AG04450 (cell line): Measurements from ENCODE around the gene IQGAP3. TPM values are rescaled to one million over a fixed set of nuclear protein-coding genes. Genes with fewer than 3 reads are reported as not detected.

Experiments used
- CTCF ChIA-PET: fragments of 300-600, 350-600 bp; formaldehyde crosslinking; extraction: SDS; loops from one replicate; lab custom pipeline; 2022; ENCODE audit warnings: antibody characterized with exemption, inconsistent platforms; lab: Charles Lee
- POLR2A ChIA-PET: fragments of 350-600 bp; formaldehyde crosslinking; extraction: SDS; loops from one replicate; lab custom pipeline; 2021; ENCODE audit warnings: antibody characterized with exemption, inconsistent platforms; lab: Yijun Ruan, JAX
- DNase-seq: peaks from one replicate; pipeline ENCODE4 v3.0.0-alpha.2; 2011; ENCODE audit warnings: low read depth, low spot score
- H3K27ac ChIP-seq: one replicate; pipeline ENCODE4 v1.5.1; 2012; ENCODE audit warnings: low read depth, low read length, control low read depth
- H3K27me3 ChIP-seq: one replicate; pipeline ENCODE4 v1.6.0; 2012; ENCODE audit warnings: low read length; ENCODE audit not compliant: control insufficient read depth, insufficient read depth
- H3K4me3 ChIP-seq: 2 replicates; pipeline ENCODE4 v1.5.1; 2011; ENCODE audit warnings: mild to moderate bottlenecking, low read depth, low read length, control low read depth
- H3K9me3 ChIP-seq: 2 replicates; pipeline ENCODE4 v1.5.1; 2012; ENCODE audit warnings: low read length; ENCODE audit not compliant: control insufficient read depth, insufficient read depth
- CTCF ChIP-seq: IDR thresholded peaks from 2 replicates; pipeline ENCODE4 v1.5.1; 2011; ENCODE audit warnings: low read depth, low read length, control low read depth, inconsistent platforms
- polyA plus RNA-seq: library from polyadenylated mRNA; depleted of rRNA; stranded (reverse); fragments of >200 nt; gene quantifications from 2 replicates; pipeline ENCODE4 v1.2.3, GENCODE V29; 2011

Gene IQGAP3
- polyA plus RNA-seq, 1 experiment: 6.3 TPM

- POLR2A ChIA-PET: interaction anchor here (0.6 to 3.2 kb wide), 2 partner anchors 23 to 1362 kb away, joined by 6 to 33 read pairs; no protein-coding TSS in a partner anchor
These were observed 73.8 kb downstream of the IQGAP3 start for GRCh38 chr1:156498432-156499193.

DNA sequence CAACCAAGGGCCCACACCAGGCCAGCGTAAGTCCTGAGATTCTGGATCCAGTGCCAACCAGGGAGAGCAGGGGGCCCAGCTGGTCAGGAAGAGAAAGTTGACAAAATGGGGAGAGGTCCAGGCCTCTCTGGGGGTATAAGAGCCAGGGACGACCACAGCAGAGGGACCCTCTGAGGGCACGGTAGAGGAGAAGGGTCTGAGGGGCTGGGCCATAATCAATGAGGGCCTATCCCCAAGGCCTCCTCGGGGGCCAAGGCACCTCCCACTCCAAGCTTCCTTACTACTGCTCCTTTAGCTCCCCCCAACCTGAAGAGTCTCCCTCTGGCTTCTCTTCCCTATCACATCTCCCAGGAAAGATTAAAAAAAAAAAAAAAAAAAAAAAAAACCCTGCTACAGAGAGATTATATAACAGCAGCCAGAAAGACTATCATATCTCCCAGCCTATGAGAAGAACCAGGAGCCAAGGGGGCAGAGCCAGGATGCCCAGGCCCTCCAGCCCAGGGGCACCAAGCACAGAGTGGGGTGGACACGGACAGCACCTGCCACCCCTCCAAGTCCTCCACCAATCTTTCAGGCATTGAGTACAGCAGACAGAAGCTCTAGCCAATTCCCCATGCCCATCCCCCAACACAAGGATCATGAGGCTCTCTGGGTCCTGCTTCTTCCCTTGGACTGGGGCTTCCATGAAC lies 74.5 kb downstream of the IQGAP3 start:
- no peak for DNase-seq
- H3K27me3 ChIP-seq: no peaks in the 10 kb centered on the region
- no peak overlapping the region for H3K27ac ChIP-seq
- POLR2A ChIA-PET: interaction anchor here (0.6 kb wide), 2 partner anchors 179 to 1362 kb away, joined by 4 to 6 read pairs; no protein-coding TSS in a partner anchor
- TF ChIP-seq CTCF: no peak
- CTCF ChIA-PET: interaction anchor here (0.6 to 2.7 kb wide), 3 partner anchors 17 to 52 kb away, joined by 3 to 18 read pairs (median 9); no protein-coding TSS in a partner anchor
- peak overlapping the region; percentile 43 for H3K4me3 ChIP-seq
- no peaks in the 10 kb centered on the region; the same call in 1 of the 2 replicates for H3K9me3 ChIP-seq

More at GRCh38 chr1:156498432-156499193, 73.8 kb downstream of the IQGAP3 start:
- TF ChIP-seq CTCF: no peak
- H3K9me3 ChIP-seq: no peaks in the 10 kb centered on the region; the same call in 1 of the 2 replicates
- no peak for DNase-seq
- peak overlapping the region; percentile 94 for H3K4me3 ChIP-seq
- no peak overlapping the region for H3K27ac ChIP-seq
- CTCF ChIA-PET: interaction anchor here (2.7 kb wide), 1 partner anchor 18 kb away, joined by 18 read pairs; no protein-coding TSS in a partner anchor
- H3K27me3 ChIP-seq: no peaks in the 10 kb centered on the region

- Histone ChIP-seq H3K27me3 (no peaks in the 10 kb centered on the region), H3K27ac (peak overlapping the region; percentile 21), H3K9me3 (no peaks in the 10 kb centered on the region; the same call in 1 of the 2 replicates), H3K4me3 (no peak overlapping the region; the same call in 1 of the 2 replicates)
- ChIA-PET POLR2A (interaction anchor here (0.6 kb wide), 2 partner anchors 28 to 180 kb away, joined by 4 read pairs; no protein-coding TSS in a partner anchor), CTCF (interaction anchor here (0.6 to 2.7 kb wide), 5 partner anchors 16 to 51 kb away, joined by 3 to 18 read pairs (median 9); no protein-coding TSS in a partner anchor)
- DNase-seq: no peak
- no peak for TF ChIP-seq CTCF
These were observed 75.2 kb downstream of the IQGAP3 start for GRCh38 chr1:156497078-156497742.

DNA sequence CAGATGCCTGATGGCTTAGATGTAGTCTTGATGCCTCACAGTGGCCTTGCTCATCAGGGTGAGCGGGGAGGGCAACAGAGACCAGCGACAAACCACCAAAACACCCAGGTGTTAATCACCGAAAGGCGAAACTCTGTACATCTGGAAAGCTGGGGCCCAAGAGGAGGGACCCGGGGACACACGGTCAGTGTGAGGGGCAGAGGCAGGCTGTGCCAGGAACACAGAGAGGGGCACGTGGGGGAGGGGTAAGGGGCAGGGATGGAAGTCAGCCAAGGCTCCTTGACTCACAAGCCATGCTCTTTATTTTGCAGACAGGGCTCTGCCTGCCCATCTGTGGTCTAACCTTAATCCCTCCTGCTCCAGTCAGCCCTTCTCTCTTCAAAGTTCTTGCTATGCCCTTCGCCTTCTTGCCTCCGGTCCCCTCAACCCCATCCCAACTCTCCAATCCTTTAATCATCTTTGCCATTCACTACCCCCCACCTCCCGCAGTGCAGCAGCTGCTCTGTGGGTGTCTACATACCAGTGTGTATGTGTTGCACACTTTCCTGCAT lies 76.1 kb downstream of the IQGAP3 start:
- Histone ChIP-seq H3K27me3 (no peaks in the 10 kb centered on the region), H3K27ac (peak overlapping the region; percentile 21), H3K9me3 (no peaks in the 10 kb centered on the region; the same call in 1 of the 2 replicates), H3K4me3 (0 out of 2 replicates have a peak overlapping the region, but pooled peaks have one; percentile 13)
- CTCF ChIA-PET: interaction anchor here (0.6 to 2.6 kb wide), 4 partner anchors 16 to 50 kb away, joined by 3 to 16 read pairs (median 6); no protein-coding TSS in a partner anchor
- TF ChIP-seq CTCF: no peak
- no peak for DNase-seq
- POLR2A ChIA-PET: interaction anchor here (0.6 kb wide), 1 partner anchor 27 kb away, joined by 4 read pairs; no protein-coding TSS in a partner anchor
